ENCODE results near the gene CDKN2B-AS1.

CDKN2B-AS1 gene

DNA sequence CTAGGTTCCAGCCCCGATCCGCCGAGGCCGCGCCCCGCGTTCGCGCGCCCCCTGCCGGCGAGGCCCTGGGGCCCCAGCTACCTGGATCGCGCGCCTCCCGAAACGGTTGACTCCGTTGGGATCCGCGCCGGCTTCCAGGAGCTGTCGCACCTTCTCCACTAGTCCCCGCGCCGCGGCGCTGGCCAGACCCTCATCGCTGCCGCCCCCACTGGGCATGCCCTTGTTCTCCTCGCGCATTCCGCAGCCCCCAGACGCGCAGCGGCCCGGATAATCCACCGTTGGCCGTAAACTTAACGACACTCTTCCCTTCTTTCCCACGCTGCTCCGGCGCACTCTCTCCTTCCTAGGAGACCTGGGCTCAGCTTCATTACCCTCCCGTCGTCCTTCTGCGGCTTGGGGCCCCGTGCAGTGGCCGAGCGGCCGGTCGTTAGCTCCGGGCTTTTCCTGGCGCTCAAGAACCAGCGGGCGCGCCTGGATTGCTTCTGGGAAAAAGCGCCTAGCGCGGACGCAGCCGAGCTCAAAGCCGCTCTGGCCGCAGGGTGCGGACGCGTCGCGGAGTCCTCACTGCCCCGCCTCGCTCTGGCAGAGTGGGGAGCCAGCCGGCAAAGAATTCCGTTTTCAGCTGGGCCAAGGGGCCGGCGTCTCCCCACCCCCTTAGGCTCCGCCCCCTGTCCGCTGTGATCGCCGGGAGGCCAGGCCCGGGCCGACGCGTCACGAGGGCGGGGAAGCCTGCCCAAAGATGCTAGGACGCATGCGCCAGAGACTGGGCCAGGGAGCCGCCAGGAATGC lies 14.3 kb downstream of the CDKN2B-AS1 start, which contains the start of gene CDKN2B:
Gene CDKN2B (minus strand): TSS at position 589 of the 789 bp plus-strand sequence. CDS start 352 bp downstream, at position 237.
- peak; percentile 97 for DNase-seq

DNA sequence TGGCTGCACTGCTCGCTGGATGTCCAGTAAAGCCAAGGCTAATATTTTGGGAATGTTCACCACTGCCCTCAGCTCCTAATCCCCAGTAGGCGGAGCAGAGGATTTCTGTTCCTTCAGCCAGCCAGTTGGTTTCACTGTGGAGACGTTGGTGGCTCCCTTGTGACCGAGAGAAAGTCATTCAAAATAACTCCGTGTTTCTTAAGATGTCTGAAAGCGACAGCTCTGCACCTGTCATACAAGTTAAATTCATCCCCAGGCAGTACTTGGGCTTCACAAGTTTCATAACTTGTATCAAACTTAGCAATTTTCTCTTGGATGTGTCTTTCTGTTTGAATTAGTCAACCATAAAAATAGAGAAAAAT lies 14.9 kb downstream of the CDKN2B-AS1 start:
- no peak for DNase-seq

DNA sequence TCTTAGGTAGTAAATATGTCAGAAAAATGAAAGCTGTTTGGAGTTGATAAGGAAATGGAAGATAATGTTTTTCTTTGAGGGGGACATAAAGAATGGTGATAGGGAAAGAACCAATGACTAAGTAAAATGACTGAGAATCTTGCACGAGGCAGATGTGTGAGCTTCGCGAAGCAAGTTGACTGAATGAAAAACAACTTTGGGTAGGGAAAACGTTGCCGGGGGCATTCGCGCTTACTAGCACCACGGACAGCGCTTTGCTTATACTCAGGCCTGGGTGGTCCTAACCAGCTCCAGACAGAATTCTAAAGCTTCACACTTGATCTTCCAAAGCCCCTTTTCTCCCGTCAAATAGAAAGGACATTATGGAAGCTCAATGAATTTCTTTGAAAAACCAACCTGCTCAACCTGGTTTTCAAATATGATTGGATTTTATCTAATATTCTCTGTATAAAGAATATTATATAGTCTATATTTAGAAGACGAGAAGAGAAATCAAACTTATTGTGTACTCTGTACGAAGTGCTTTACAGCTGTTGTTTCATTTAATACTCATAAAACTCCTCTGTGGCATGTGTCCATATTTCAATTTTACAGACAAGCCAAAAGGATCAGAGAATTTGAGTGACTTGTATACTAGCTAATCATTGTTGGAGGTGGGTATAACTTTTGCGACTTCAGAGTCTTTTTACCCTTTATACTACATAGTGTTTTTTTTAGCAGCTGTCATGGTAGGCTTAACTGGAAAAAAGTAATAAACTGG lies 16.5 kb downstream of the CDKN2B-AS1 start:
- no peak for DNase-seq

DNA sequence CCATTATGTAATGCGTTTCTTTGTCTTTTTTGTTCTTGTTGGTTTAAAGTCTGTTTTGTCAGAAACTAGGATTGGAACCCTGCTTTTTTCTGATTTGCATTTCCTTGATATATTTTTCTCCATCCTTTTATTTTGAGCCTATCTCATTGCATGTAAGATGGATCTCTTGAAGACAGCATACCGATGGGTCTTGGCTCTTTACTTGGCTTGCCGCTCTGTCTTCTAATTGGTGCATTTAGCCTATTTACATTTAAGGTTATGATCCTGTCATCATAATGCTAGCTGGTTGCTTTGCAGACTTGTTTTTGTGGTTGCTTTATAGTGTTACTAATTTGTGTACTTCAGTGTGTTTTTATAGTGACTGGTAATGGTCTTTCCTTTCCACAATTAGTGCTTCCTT lies 27.8 kb downstream of the CDKN2B-AS1 start:
- no peak for DNase-seq

- DNase-seq: peak; percentile 82
Observed at GRCh38 chr9:22026696-22027095, 32.1 kb downstream of the CDKN2B-AS1 start.

GRCh38 chr9:22028394-22028793 lies 33.8 kb downstream of the CDKN2B-AS1 start:
- no peak for DNase-seq

- no peak for DNase-seq
Observed at GRCh38 chr9:22029231-22029630, 34.6 kb downstream of the CDKN2B-AS1 start.

DNA sequence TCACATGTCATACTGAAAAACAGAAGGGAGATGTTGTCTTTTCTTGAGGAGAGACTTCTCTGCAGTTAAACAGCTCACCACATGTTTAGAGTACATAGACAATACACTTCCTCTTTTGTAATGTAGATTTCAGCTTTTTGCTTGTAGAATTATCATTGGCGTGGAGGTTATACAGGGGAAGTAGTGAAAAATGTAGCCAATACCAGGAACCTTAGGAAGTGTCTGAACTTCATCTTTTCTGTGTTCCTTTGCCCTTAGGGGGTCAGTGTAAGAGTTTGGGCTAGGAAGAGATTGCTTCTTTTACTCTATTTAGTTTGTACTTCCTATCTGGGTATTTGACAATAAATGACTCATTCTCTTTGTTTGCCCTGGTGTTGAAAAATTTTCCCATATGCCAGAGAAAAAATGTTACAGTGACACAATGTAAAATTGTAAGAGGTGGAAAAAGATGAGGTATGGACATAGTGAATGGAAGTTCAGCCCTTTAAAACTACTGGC lies 35.6 kb downstream of the CDKN2B-AS1 start:
- peak; percentile 79 for DNase-seq

DNA sequence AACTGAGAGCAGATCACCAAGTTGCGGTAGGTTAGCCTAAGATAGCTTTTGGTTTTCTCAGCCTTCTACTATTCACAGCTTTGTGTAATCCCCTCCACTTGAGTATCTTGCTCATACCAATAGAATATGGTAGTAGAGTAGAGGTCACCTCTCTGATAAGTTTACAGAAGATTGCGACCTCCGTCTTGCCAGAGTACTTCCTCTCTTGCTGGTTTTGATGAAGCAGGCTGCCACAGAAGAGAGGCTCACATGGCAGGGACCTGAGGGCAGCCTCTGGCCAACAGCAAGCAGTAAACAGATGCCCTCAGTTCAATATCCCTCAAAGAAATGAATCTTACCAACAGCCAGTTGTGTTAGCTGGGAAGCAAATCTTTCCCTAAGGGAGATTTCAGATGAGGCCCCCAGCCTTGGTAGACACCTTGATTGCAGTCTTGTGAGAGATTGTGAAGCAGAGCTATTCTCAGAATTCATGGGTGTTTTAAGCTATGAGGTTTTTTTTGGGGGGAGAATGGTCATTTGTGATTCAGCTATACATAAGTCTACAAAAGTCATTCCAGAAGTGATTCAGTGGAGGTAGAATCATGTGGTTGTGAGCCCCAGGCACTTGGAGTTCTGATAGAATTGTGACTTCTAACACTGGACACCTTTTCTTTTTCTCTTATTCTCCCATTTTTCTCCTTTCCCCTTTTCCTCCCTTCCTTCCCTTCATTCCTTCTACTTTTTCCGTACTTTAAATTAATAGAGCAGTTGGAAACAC lies 37.2 kb downstream of the CDKN2B-AS1 start:
- peak; percentile 35 for DNase-seq

DNA sequence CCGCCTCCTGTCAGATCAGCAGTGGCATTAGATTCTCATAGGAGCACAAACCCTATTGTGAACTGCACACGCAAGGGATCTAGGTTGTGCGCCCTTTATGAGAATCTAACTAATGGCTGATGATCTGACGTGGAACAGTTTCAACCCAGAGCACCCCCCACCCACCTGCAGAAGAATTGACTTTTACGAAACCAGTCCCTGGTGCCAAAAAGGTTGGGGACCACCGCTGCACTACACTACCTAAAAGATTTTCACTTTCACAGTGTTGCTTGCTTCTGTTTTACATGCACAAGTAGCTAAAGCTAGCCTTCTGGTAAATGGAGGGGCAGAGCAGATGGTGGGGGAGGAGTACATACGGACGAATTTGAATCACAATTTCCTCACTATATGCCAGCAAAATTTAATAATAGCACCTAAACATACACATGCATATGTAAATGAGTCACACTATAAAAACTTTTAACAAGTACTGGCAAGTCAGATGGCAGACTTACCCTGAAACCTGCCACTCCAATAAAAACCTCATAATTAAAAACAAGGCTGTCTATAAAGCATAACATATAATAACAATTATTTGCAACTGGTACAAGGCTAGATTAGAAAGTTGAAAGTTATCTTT lies 38.5 kb downstream of the CDKN2B-AS1 start:
- DNase-seq: no peak

DNA sequence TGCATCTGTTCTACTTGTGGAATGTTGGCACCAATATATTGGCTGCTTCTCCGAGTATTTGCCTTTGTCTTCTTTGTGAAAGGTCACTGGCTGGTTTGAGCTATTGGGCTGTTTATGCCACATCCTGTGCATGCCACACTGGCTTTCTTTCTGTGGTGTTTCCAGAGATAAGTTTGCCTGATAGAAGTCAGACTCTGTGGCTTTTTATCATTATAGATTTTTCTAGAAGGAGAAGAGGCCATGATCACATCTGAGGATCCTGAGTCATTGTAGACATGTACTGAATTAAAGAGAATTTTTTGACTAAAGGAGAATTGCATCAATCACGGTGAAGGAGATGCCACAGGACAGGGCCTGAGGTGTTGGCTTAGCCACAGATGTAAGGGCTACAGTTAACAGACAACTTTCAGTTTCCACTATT lies 41.0 kb downstream of the CDKN2B-AS1 start:
- DNase-seq: no peak

GRCh38 chr9:22036866-22037626 lies 42.5 kb downstream of the CDKN2B-AS1 start:
- DNase-seq: no peak

- DNase-seq: peak; percentile 63
Observed at GRCh38 chr9:22037954-22038690, 43.5 kb downstream of the CDKN2B-AS1 start.

GRCh38 chr9:22039258-22039657 lies 44.7 kb downstream of the CDKN2B-AS1 start:
- no peak for DNase-seq

- DNase-seq: no peak
Observed at GRCh38 chr9:22040760-22041159, 46.2 kb downstream of the CDKN2B-AS1 start.

DNA sequence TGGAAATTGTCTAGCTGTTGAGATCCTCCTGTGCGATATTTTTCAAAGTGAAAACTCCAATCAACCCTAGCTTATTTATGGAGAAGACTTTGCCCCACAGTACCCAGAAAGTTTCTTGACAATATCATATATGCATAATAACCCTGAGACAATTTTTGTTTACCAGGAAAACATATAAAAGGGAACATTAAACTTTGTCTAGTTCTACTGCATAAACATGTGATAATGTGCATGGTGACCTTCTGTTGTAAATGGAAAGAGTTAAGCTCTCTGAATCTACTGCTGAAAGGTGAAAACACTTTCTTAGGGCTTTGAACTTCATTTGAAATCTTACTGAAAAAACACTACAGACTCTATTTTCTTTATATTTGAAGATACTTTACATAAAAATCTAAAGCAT lies 46.8 kb downstream of the CDKN2B-AS1 start:
- DNase-seq: no peak

DNA sequence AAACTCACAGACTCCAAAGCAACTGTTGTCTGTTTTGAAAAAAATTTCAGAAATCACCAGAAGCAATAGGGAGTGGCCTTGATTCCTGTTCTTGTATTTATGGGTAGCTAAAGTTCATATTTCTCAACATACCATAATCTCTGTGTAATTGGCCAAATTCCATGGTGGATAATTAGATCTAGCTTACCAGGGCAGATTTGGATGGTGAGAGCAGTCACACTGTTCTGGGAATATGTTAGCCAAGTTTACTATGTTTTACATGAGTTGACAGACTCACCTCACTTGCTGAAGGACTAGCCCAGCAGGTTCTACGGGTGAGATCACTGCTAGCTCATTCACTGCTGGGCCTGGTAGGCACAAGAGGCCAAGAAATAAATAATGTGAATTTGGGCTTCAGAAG lies 47.2 kb downstream of the CDKN2B-AS1 start:
- no peak for DNase-seq

DNA sequence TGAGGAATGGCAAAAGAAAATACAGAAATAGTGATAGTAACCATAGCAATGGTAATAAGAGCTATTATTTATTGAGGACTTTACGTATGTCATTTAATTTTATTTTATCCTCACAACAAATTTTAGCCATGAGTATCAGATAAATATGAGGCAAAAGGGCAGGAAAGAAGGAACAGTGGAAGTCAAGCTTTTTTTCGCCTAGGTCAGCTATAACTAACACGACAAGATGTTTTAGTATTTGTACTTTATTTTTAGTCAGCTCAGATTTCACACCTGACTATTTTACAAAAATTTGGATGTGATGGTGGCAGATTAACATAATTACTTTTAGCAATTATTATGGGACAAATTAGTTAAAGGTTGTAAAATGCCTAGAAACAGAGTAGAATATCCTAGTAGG lies 49.3 kb downstream of the CDKN2B-AS1 start:
- no peak for DNase-seq

GRCh38 chr9:22044583-22044982 lies 50.0 kb downstream of the CDKN2B-AS1 start:
- peak; percentile 19 for DNase-seq

GRCh38 chr9:22045423-22045822 lies 50.8 kb downstream of the CDKN2B-AS1 start:
- DNase-seq: no peak

DNA sequence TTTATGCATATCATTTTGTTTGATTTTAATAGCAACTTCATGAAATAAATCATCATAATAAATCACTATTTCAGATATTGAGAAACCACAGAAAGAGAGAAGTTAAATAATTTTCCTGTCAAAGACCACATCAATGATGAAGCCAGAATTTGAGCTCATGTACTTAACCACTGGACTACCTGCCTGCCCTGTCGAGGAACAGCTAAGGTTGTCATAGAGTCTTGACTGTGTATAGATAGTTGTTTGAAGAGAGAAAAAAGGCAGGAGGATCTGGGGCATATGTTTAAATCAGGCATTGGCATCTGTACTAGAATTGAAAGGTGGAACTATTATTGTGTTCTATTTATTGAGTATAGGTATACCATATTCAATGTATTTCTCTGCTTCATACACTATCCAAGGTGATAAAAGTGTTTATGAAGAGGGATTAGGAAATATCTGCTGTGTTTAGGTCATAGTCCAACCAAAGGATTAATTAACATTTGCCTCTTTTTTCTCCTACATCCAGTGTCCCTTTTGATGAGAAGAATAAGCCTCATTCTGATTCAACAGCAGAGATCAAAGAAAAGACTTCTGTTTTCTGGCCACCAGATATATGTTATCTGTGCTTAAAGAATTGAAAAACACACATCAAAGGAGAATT lies 51.8 kb downstream of the CDKN2B-AS1 start:
- DNase-seq: no peak

Data from suppressor macrophage treated with lipopolysaccharide for 4 hours (primary cell).